ENCODE measurements around the gene DOCK9.

The DOCK9 gene

DNA sequence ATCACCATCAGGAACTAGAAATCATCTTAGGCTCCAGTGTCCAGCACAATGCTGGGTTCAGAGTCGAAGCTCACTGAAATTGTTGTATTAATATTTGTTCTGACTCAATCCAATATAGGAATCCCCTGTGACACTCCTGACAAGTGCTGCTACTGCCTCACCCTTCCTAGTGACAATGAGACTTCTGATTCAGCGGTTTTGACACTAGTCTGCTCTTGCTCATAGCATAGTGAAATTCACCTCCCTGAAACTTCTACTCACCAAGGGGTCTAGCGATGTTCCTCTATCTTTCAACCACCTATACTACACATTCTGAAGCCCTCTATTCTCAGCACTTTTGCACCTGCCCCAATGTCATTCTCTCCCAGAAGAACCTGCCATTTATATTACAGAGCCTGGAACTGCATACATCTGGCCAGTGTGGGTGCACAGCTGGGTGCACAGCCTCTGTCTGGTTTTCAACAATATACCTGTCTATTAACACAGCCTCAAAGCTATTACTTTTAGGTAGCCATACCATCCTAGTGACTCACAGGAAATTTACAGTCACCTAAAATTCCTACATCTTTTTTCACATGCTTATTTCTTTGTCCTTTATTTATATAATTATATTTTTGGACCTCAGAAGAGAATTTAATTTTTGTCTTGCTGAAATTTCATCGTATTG lies 88.3 kb downstream of the DOCK9 start:
- Histone ChIP-seq H3K36me3 (ENCODE audit: insufficient read depth, low read length) (peaks cover 43% of the 10 kb centered on the region), H3K27ac (ENCODE audit: low read depth, low read length) (no peak overlapping the region), H3K9ac (ENCODE audit: low read length) (no peak overlapping the region), H3K4me3 (ENCODE audit: low read depth in 1 of 2, low read length in 2 of 2) (no peak overlapping the region), H3K4me1 (ENCODE audit: insufficient read depth, low read length) (peaks cover 13% of the 10 kb centered on the region), H3K27me3 (ENCODE audit: control insufficient read depth in 1 of 2, insufficient read depth in 2 of 2, low read length in 2 of 2) (no peaks in the 10 kb centered on the region), H3K9me3 (ENCODE audit: low read length) (no peaks in the 10 kb centered on the region)

DNA sequence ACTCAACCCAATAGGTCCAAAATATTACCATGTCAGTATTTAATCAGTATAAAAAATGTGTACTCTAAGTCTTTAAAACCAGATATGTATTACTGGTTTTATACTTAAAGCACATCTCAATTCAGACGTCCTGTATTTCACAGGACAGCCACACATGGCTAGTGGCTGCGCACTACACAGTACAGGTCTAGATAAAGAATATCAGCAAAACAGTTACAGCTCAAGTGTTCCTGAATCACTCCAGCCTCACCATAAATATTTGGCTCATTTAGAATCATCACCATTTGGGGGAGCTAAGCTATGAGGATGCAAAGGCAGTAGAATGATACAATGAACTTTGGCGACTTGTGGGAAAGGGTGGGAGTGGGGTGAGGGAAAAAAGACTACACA lies 89.0 kb downstream of the DOCK9 start:
- Histone ChIP-seq H3K36me3 (ENCODE audit: insufficient read depth, low read length) (peaks cover 48% of the 10 kb centered on the region), H3K27me3 (ENCODE audit: control insufficient read depth in 1 of 2, insufficient read depth in 2 of 2, low read length in 2 of 2) (no peaks in the 10 kb centered on the region), H3K27ac (ENCODE audit: low read depth, low read length) (no peak overlapping the region), H3K4me3 (ENCODE audit: low read depth in 1 of 2, low read length in 2 of 2) (no peak overlapping the region), H3K9ac (ENCODE audit: low read length) (no peak overlapping the region), H3K9me3 (ENCODE audit: low read length) (no peaks in the 10 kb centered on the region), H3K4me1 (ENCODE audit: insufficient read depth, low read length) (peaks cover 13% of the 10 kb centered on the region)

DNA sequence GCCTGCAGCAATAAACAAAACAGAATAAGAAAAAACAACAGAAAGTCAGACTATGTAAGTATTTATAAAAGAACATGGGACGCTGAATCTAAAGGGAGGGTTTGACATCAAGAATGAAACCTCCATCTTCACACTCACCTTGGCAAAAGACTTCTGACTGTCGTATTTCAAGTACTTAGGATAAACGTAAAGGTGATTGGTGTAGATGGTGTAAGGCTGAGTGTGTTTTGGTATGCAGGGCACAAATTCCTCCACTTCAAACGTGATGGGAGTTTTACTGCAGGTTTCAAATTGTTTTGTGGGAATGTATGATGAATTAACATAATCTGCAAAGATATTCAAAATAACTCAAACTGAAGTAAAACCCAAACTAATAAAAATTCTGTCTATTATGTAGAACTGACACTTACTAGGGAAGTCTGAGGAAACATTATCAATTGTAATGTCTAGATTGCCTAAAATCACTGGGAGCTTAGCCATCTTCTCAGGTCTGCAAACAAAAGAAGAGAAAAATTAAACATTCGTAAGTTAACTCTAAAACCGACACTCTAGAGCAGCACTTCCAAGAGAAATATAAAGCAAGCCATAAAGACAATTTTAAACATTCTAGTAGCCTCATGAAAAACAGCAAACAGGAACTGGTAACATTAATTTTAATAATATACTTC lies 89.5 kb downstream of the DOCK9 start:
- Histone ChIP-seq H3K36me3 (ENCODE audit: insufficient read depth, low read length) (peaks cover 48% of the 10 kb centered on the region), H3K9ac (ENCODE audit: low read length) (no peak overlapping the region), H3K27me3 (ENCODE audit: control insufficient read depth in 1 of 2, insufficient read depth in 2 of 2, low read length in 2 of 2) (no peaks in the 10 kb centered on the region), H3K9me3 (ENCODE audit: low read length) (no peaks in the 10 kb centered on the region), H3K4me3 (ENCODE audit: low read depth in 1 of 2, low read length in 2 of 2) (no peak overlapping the region), H3K4me1 (ENCODE audit: insufficient read depth, low read length) (peaks cover 13% of the 10 kb centered on the region), H3K27ac (ENCODE audit: low read depth, low read length) (no peak overlapping the region)

DNA sequence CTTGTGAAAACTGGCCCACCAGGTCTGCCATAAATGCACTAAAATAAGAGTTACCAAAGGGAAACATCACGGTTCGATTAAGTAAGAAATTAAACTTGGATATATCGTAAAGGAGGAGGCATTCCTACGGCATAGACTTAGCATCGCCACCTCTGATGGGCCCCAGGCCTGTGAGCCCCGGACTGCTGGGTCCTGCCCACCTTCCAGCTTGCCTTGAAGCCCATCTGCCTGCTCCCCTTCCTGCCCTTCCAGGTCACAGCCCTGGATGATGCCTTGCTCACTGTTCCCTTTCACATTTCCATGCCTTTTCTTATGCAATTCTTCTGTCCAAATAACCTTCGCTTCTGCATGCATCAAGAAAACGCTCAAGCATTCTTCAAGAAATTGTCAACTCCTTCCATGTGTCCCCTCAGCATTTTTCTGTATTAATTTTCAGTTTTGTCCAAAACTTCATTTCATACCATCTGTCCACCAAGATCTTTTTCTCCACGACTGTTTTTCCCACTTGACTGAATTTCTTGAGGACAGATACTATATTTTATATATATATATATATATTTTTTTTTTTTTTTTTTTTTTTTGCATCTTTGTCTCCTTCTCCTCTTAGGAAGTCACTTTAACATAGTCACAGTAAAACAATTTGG lies 91.2 kb downstream of the DOCK9 start:
- H3K4me1 ChIP-seq (ENCODE audit: insufficient read depth, low read length) = peaks cover 13% of the 10 kb centered on the region
- no peaks in the 10 kb centered on the region for H3K9me3 ChIP-seq (ENCODE audit: low read length)
- no peaks in the 10 kb centered on the region for H3K27me3 ChIP-seq (ENCODE audit: control insufficient read depth in 1 of 2, insufficient read depth in 2 of 2, low read length in 2 of 2)
- no peak overlapping the region for H3K9ac ChIP-seq (ENCODE audit: low read length)
- H3K4me3 ChIP-seq (ENCODE audit: low read depth in 1 of 2, low read length in 2 of 2) = no peak overlapping the region
- no peak overlapping the region for H3K27ac ChIP-seq (ENCODE audit: low read depth, low read length)
- H3K36me3 ChIP-seq (ENCODE audit: insufficient read depth, low read length) = peaks cover 49% of the 10 kb centered on the region

DNA sequence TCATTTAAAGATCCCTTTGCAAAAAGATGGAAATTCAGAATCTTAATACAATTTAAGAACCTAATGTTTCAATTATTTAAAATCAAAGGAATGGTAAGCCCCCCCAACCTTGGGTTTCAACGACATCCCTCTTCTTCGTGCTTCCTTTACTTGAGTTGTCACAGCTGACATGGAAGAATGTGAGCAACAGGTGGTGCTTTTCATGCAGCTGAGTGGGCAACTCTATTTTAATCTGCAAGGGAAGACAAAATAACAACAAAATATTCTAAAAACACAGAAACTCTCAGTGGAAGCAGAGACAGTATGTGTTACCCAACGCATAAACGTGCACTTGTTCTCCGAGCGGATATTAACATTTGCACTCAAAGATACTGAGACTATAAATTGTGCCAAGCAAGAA lies 92.3 kb downstream of the DOCK9 start:
- Histone ChIP-seq H3K27me3 (ENCODE audit: control insufficient read depth in 1 of 2, insufficient read depth in 2 of 2, low read length in 2 of 2) (no peaks in the 10 kb centered on the region), H3K9me3 (ENCODE audit: low read length) (no peaks in the 10 kb centered on the region), H3K9ac (ENCODE audit: low read length) (no peak overlapping the region), H3K36me3 (ENCODE audit: insufficient read depth, low read length) (peaks cover 59% of the 10 kb centered on the region), H3K4me3 (ENCODE audit: low read depth in 1 of 2, low read length in 2 of 2) (no peak overlapping the region), H3K27ac (ENCODE audit: low read depth, low read length) (no peak overlapping the region), H3K4me1 (ENCODE audit: insufficient read depth, low read length) (peaks cover 8% of the 10 kb centered on the region)

DNA sequence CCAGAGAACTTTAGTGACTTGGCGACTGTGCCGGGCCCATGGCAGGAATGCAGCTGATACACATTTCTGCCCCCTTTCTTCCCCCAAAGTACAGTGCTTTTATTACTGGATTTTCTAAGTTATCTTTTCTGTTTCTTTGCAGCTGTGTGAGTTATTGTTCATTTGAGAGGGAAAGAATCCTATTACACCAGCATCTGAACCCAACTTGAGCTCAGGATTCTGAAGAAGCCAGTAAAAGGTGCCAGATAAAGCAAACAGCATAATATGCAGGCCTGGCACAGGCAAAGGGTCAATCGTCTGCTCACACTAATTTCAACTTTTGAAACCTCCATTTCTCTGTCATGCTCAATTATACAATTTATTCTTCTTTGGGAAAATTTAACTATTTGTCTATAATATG lies 93.9 kb downstream of the DOCK9 start:
- no peak overlapping the region for H3K9ac ChIP-seq (ENCODE audit: low read length)
- no peaks in the 10 kb centered on the region for H3K9me3 ChIP-seq (ENCODE audit: low read length)
- H3K27me3 ChIP-seq (ENCODE audit: control insufficient read depth in 1 of 2, insufficient read depth in 2 of 2, low read length in 2 of 2) = no peaks in the 10 kb centered on the region
- no peak overlapping the region for H3K4me3 ChIP-seq (ENCODE audit: low read depth in 1 of 2, low read length in 2 of 2)
- H3K4me1 ChIP-seq (ENCODE audit: insufficient read depth, low read length) = peaks cover 5% of the 10 kb centered on the region
- H3K36me3 ChIP-seq (ENCODE audit: insufficient read depth, low read length) = peaks cover 75% of the 10 kb centered on the region
- no peak overlapping the region for H3K27ac ChIP-seq (ENCODE audit: low read depth, low read length)

GRCh38 chr13:98881390-98881789 lies 96.5 kb downstream of the DOCK9 start:
- Histone ChIP-seq H3K27ac (ENCODE audit: low read depth, low read length) (no peak overlapping the region), H3K9ac (ENCODE audit: low read length) (no peak overlapping the region), H3K4me1 (ENCODE audit: insufficient read depth, low read length) (peaks cover 14% of the 10 kb centered on the region), H3K9me3 (ENCODE audit: low read length) (no peaks in the 10 kb centered on the region), H3K4me3 (ENCODE audit: low read depth in 1 of 2, low read length in 2 of 2) (no peak overlapping the region), H3K36me3 (ENCODE audit: insufficient read depth, low read length) (peaks cover 72% of the 10 kb centered on the region), H3K27me3 (ENCODE audit: control insufficient read depth in 1 of 2, insufficient read depth in 2 of 2, low read length in 2 of 2) (no peaks in the 10 kb centered on the region)

DNA sequence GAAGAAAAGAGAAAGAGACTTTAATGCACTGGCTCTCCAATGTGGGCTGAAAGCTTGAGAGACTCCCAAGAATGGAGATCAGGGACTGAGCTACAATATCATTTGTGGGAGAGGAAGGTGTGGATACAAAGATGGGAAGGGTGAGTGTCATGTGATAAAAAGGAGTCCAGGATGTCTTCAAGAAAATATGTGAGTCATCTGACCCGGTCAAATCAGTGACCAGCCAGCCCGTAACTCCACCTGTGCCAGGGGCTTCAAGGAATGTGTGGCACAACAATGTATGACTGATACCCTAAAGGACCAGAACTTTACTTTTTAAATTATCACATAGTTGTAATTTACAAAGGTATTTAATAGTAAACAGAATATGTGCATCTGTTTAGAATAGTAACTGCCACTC lies 97.2 kb downstream of the DOCK9 start:
- Histone ChIP-seq H3K4me3 (ENCODE audit: low read depth in 1 of 2, low read length in 2 of 2) (no peak overlapping the region), H3K9ac (ENCODE audit: low read length) (no peak overlapping the region), H3K9me3 (ENCODE audit: low read length) (no peaks in the 10 kb centered on the region), H3K27me3 (ENCODE audit: control insufficient read depth in 1 of 2, insufficient read depth in 2 of 2, low read length in 2 of 2) (no peaks in the 10 kb centered on the region), H3K36me3 (ENCODE audit: insufficient read depth, low read length) (peaks cover 73% of the 10 kb centered on the region), H3K27ac (ENCODE audit: low read depth, low read length) (no peak overlapping the region), H3K4me1 (ENCODE audit: insufficient read depth, low read length) (peaks cover 14% of the 10 kb centered on the region)

- peaks cover 72% of the 10 kb centered on the region for H3K36me3 ChIP-seq (ENCODE audit: insufficient read depth, low read length)
- H3K4me3 ChIP-seq (ENCODE audit: low read depth in 1 of 2, low read length in 2 of 2) = no peak overlapping the region
- H3K27me3 ChIP-seq (ENCODE audit: control insufficient read depth in 1 of 2, insufficient read depth in 2 of 2, low read length in 2 of 2) = no peaks in the 10 kb centered on the region
- H3K9me3 ChIP-seq (ENCODE audit: low read length) = no peaks in the 10 kb centered on the region
- H3K9ac ChIP-seq (ENCODE audit: low read length) = no peak overlapping the region
- H3K4me1 ChIP-seq (ENCODE audit: insufficient read depth, low read length) = peaks cover 14% of the 10 kb centered on the region
- no peak overlapping the region for H3K27ac ChIP-seq (ENCODE audit: low read depth, low read length)
Measured at GRCh38 chr13:98879957-98880356, 97.9 kb downstream of the DOCK9 start.

DNA sequence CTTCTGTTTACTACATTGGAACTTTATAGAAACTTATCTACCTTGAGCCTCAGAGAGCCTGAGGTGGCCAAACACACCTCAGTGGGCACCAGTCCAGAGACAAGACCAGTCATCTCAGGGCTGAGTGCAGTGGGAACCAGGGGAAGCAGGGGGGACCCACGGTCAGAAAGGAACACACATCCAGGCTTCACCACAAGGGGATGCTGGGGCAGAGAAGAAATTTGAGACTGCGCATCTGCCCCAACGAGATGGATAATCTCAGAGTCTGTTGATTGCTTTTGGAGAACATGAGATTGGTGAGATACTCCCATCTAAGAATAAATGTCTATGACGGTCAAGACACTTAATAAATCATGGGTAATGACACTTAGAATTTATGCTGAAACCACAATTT lies 98.7 kb downstream of the DOCK9 start:
- H3K9ac ChIP-seq (ENCODE audit: low read length) = no peak overlapping the region
- H3K4me1 ChIP-seq (ENCODE audit: insufficient read depth, low read length) = peaks cover 14% of the 10 kb centered on the region
- no peak overlapping the region for H3K4me3 ChIP-seq (ENCODE audit: low read depth in 1 of 2, low read length in 2 of 2)
- peak overlapping the region; percentile 39 for H3K27ac ChIP-seq (ENCODE audit: low read depth, low read length)
- H3K27me3 ChIP-seq (ENCODE audit: control insufficient read depth in 1 of 2, insufficient read depth in 2 of 2, low read length in 2 of 2) = no peaks in the 10 kb centered on the region
- H3K9me3 ChIP-seq (ENCODE audit: low read length) = no peaks in the 10 kb centered on the region
- H3K36me3 ChIP-seq (ENCODE audit: insufficient read depth, low read length) = peaks cover 69% of the 10 kb centered on the region

DNA sequence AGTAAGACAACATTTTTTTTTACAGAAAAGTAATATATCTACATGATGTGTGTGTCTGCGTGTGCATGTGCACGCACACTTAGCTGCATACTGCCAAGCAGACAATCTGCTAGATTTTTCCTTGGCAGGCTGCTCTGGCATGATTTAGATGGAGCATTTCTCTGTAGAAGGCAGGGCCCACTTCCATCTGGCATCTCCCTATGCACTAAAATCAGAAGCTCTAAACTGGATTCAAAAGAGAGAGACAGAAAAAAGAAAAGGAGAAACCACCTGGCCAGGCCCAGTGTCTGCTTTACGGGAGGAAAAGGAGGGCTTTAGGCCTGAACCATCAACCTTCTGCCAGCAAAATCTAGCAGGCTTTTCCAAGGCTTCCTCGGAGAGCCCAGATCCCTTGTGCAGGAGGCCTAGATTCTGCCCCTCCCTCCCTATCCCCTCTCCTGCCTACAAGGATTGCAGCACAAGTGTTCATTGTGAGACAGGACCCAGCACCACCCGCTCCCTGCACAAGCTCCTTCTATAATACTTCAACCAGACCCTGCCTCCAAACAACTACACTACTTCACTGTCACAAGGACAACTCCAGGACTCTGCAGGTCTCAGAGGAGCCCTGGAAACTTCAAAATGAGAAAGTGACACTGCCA lies 99.3 kb downstream of the DOCK9 start:
- Histone ChIP-seq H3K4me1 (ENCODE audit: insufficient read depth, low read length) (peaks cover 14% of the 10 kb centered on the region), H3K27me3 (ENCODE audit: control insufficient read depth in 1 of 2, insufficient read depth in 2 of 2, low read length in 2 of 2) (no peaks in the 10 kb centered on the region), H3K4me3 (ENCODE audit: low read depth in 1 of 2, low read length in 2 of 2) (no peak overlapping the region), H3K9ac (ENCODE audit: low read length) (no peak overlapping the region), H3K27ac (ENCODE audit: low read depth, low read length) (peak overlapping the region; percentile 39), H3K9me3 (ENCODE audit: low read length) (no peaks in the 10 kb centered on the region), H3K36me3 (ENCODE audit: insufficient read depth, low read length) (peaks cover 68% of the 10 kb centered on the region)
